Panc1 (cell line): Measurements from ENCODE around the gene PLEKHG4B.
"Not testable (repeated sequence)": the region's sequence is repeated elsewhere in the genome, so short reads cannot be mapped to it uniquely, and the experiment has no call there.

Experiments
- POLR2AphosphoS5 ChIP-seq: IDR thresholded peaks from 2 replicates; pipeline ENCODE4 v1.6.1; 2012; ENCODE audit warnings: mild to moderate bottlenecking, low read depth, low read length, moderate library complexity
- TCF7L2 ChIP-seq: IDR thresholded peaks from 2 replicates; pipeline ENCODE4 v1.6.1; 2011; ENCODE audit warnings: mild to moderate bottlenecking, low read depth, low read length, inconsistent platforms
- TF ChIP-seq, protein P1 (sequence below): fragments of 450-650 bp; IDR thresholded peaks from 2 replicates; pipeline ENCODE4 v1.5.1; 2017; ENCODE audit warnings: mild to moderate bottlenecking
- TF ChIP-seq, protein P2 (sequence below), 2 experiments: IDR thresholded peaks; 2 replicates each; pipeline ENCODE4 v1.6.1; 2011 to 2012; ENCODE audit warnings: low read depth in 2 of 2, control low read depth in 1 of 2, low read length in 1 of 2, mild to moderate bottlenecking in 1 of 2, moderate library complexity in 1 of 2; ENCODE audit not compliant: insufficient read depth in 1 of 2

DNA sequence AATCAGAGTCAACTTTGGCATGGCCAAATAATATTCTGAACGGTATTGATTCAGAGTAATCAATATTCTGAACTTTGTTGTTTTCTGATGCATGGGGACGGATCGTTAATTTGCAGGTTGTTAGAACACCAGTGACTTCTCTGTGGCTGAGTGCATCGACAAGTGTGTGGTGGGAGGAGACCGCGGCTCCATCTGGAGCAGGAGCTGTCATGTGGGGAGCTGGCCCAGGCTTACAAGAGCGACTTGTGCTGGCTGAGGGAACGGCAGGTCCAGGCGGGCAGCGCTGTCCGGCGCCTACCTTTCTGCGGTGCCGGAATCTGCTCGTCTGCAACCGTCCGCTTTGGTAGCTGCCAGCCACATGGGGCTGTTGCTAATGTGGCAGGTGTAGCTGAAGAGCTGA is 135.4 kb downstream of the PLEKHG4B start:
- TF ChIP-seq POLR2AphosphoS5, TCF7L2: not testable (repeated sequence)
- TF ChIP-seq, protein P1, sequence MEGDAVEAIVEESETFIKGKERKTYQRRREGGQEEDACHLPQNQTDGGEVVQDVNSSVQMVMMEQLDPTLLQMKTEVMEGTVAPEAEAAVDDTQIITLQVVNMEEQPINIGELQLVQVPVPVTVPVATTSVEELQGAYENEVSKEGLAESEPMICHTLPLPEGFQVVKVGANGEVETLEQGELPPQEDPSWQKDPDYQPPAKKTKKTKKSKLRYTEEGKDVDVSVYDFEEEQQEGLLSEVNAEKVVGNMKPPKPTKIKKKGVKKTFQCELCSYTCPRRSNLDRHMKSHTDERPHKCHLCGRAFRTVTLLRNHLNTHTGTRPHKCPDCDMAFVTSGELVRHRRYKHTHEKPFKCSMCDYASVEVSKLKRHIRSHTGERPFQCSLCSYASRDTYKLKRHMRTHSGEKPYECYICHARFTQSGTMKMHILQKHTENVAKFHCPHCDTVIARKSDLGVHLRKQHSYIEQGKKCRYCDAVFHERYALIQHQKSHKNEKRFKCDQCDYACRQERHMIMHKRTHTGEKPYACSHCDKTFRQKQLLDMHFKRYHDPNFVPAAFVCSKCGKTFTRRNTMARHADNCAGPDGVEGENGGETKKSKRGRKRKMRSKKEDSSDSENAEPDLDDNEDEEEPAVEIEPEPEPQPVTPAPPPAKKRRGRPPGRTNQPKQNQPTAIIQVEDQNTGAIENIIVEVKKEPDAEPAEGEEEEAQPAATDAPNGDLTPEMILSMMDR, result not testable (repeated sequence)
- TF ChIP-seq, protein P2, sequence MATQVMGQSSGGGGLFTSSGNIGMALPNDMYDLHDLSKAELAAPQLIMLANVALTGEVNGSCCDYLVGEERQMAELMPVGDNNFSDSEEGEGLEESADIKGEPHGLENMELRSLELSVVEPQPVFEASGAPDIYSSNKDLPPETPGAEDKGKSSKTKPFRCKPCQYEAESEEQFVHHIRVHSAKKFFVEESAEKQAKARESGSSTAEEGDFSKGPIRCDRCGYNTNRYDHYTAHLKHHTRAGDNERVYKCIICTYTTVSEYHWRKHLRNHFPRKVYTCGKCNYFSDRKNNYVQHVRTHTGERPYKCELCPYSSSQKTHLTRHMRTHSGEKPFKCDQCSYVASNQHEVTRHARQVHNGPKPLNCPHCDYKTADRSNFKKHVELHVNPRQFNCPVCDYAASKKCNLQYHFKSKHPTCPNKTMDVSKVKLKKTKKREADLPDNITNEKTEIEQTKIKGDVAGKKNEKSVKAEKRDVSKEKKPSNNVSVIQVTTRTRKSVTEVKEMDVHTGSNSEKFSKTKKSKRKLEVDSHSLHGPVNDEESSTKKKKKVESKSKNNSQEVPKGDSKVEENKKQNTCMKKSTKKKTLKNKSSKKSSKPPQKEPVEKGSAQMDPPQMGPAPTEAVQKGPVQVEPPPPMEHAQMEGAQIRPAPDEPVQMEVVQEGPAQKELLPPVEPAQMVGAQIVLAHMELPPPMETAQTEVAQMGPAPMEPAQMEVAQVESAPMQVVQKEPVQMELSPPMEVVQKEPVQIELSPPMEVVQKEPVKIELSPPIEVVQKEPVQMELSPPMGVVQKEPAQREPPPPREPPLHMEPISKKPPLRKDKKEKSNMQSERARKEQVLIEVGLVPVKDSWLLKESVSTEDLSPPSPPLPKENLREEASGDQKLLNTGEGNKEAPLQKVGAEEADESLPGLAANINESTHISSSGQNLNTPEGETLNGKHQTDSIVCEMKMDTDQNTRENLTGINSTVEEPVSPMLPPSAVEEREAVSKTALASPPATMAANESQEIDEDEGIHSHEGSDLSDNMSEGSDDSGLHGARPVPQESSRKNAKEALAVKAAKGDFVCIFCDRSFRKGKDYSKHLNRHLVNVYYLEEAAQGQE (IDR thresholded peaks at IDR 0.05; ENCODE audit: insufficient read depth in 1 of 2, low read depth in 2 of 2, low read length in 1 of 2), result not testable (repeated sequence)
